Islet precursor cell (in vitro differentiated cells): Measurements from ENCODE around the gene PTGS1.
"Not testable (repeated sequence)": the region's sequence is repeated elsewhere in the genome, so short reads cannot be mapped to it uniquely, and the experiment has no call there.

Experiments
- DNase-seq: peaks from one replicate; pipeline ENCODE4 v3.0.0-alpha.2; 2018

PTGS1 gene

GRCh38 chr9:122401896-122402295, 31.1 kb downstream of the PTGS1 start:
- DNase-seq: no peak

- no peak for DNase-seq
These were observed 31.6 kb downstream of the PTGS1 start for GRCh38 chr9:122402403-122402871.

GRCh38 chr9:122402874-122403273, 32.0 kb downstream of the PTGS1 start:
- no peak for DNase-seq

GRCh38 chr9:122403381-122404000, 32.7 kb downstream of the PTGS1 start:
- no peak for DNase-seq

- not testable (repeated sequence) for DNase-seq
These were observed 34.7 kb downstream of the PTGS1 start for GRCh38 chr9:122405304-122406069.

GRCh38 chr9:122406070-122406890, 35.5 kb downstream of the PTGS1 start:
- no peak for DNase-seq

GRCh38 chr9:122414108-122414507, 43.3 kb downstream of the PTGS1 start:
- DNase-seq: not testable (repeated sequence)

GRCh38 chr9:122418016-122418415, 47.2 kb downstream of the PTGS1 start:
- no peak for DNase-seq

GRCh38 chr9:122420315-122420714, 49.5 kb downstream of the PTGS1 start:
- no peak for DNase-seq

- DNase-seq: no peak
These were observed 54.3 kb downstream of the PTGS1 start for GRCh38 chr9:122425087-122425486.

- no peak for DNase-seq
These were observed 55.9 kb downstream of the PTGS1 start for GRCh38 chr9:122426723-122427122.

GRCh38 chr9:122442568-122442967, 71.7 kb downstream of the PTGS1 start:
- DNase-seq: no peak

- no peak for DNase-seq
These were observed 73.4 kb downstream of the PTGS1 start for GRCh38 chr9:122444041-122444733.
